HUES64 (cell line): Measurements from ENCODE around the gene PORCN.
"Not testable (repeated sequence)": the region's sequence is repeated elsewhere in the genome, so short reads cannot be mapped to it uniquely, and the experiment has no call there.

Source experiments
- H3K27ac ChIP-seq: 2 replicates; pipeline ENCODE4 v1.7.0; 2013; ENCODE audit warnings: low read depth, low read length, inconsistent platforms
- H3K27me3 ChIP-seq: 2 replicates; pipeline ENCODE4 v1.6.1; 2013; ENCODE audit warnings: mild to moderate bottlenecking, low read length; ENCODE audit not compliant: insufficient read depth
- H3K36me3 ChIP-seq: 2 replicates; pipeline ENCODE4 v1.6.1; 2013; ENCODE audit warnings: mild to moderate bottlenecking, low read length; ENCODE audit not compliant: insufficient read depth
- H3K4me1 ChIP-seq: 2 replicates; pipeline ENCODE4 v1.6.1; 2013; ENCODE audit warnings: mild to moderate bottlenecking, low read length, moderate library complexity; ENCODE audit not compliant: insufficient read depth
- H3K4me3 ChIP-seq: 2 replicates; pipeline ENCODE4 v1.5.1; 2013; ENCODE audit warnings: mild to moderate bottlenecking, low read length, moderate library complexity
- H3K9ac ChIP-seq: 2 replicates; pipeline ENCODE4 v1.6.1; 2013; ENCODE audit warnings: mild to moderate bottlenecking, low read depth, low read length
- H3K9me3 ChIP-seq: 2 replicates; pipeline ENCODE4 v1.6.1; 2013; ENCODE audit warnings: low read depth, low read length; ENCODE audit not compliant: insufficient read depth
- WGBS: fragments of 150-250, 120-280 bp; methylation state at CpG from one replicate; pipeline ENCODE4 v1.1.7; 2013; ENCODE audit warnings: missing lambda C conversion rate; 5-methylcytosine and 5-hydroxymethylcytosine counted together

Gene PORCN

GRCh38 chrX:48521353-48522243, 12.8 kb downstream of the PORCN start, which contains the start of gene EBP:
Gene EBP, plus strand, starts transcription at chrX:48521808. Its CDS starts 1,964 bp downstream, at chrX:48523772.
- under 1% methylated on average over 54 of the region's 66 CpGs for WGBS
- Histone ChIP-seq H3K4me1 (no peaks in the 10 kb centered on the region), H3K9ac (peak within 1 kb of the TSS; percentile 89), H3K27me3 (no peaks in the 10 kb centered on the region), H3K4me3 (peak within 1 kb of the TSS; percentile 87), H3K9me3 (no peaks in the 10 kb centered on the region), H3K27ac (peak within 1 kb of the TSS; percentile 86; the same call in 1 of the 2 replicates), H3K36me3 (peaks cover 19% of the 10 kb centered on the region)

GRCh38 chrX:48522291-48522690, 13.5 kb downstream of the PORCN start:
- Histone ChIP-seq H3K4me3 (peak overlapping the region; percentile 87), H3K36me3 (peaks cover 26% of the 10 kb centered on the region), H3K9ac (peak overlapping the region; percentile 89), H3K9me3 (no peaks in the 10 kb centered on the region), H3K27me3 (no peaks in the 10 kb centered on the region), H3K4me1 (no peaks in the 10 kb centered on the region), H3K27ac (peak overlapping the region; percentile 63; the same call in 1 of the 2 replicates)
- WGBS = 7% methylated on average over 10 of the region's 10 CpGs

- H3K27me3 ChIP-seq = no peaks in the 10 kb centered on the region
- no peak overlapping the region for H3K9ac ChIP-seq
- H3K27ac ChIP-seq = no peak overlapping the region
- no peaks in the 10 kb centered on the region for H3K9me3 ChIP-seq
- 92% methylated on average over 9 of the region's 12 CpGs for WGBS
- no peaks in the 10 kb centered on the region for H3K4me1 ChIP-seq
- peaks cover 39% of the 10 kb centered on the region for H3K36me3 ChIP-seq
- H3K4me3 ChIP-seq = no peak overlapping the region
These were observed 14.9 kb downstream of the PORCN start for GRCh38 chrX:48523682-48524081.

GRCh38 chrX:48525853-48526252, 17.1 kb downstream of the PORCN start:
- peaks cover 42% of the 10 kb centered on the region for H3K36me3 ChIP-seq
- H3K9me3 ChIP-seq, H3K27me3 ChIP-seq, H3K4me1 ChIP-seq, H3K9ac ChIP-seq, H3K4me3 ChIP-seq, H3K27ac ChIP-seq: not testable (repeated sequence)
- 93% methylated on average over 5 of the region's 8 CpGs for WGBS

GRCh38 chrX:48530736-48531135, 21.9 kb downstream of the PORCN start:
- no peak overlapping the region for H3K27ac ChIP-seq
- no peaks in the 10 kb centered on the region for H3K9me3 ChIP-seq
- peaks cover 30% of the 10 kb centered on the region for H3K36me3 ChIP-seq
- H3K4me1 ChIP-seq = no peaks in the 10 kb centered on the region
- H3K4me3 ChIP-seq = no peak overlapping the region
- 100% methylated on average over 2 of the region's 3 CpGs for WGBS
- no peak overlapping the region for H3K9ac ChIP-seq
- no peaks in the 10 kb centered on the region for H3K27me3 ChIP-seq

- Histone ChIP-seq H3K4me3 (no peak overlapping the region), H3K9me3 (no peaks in the 10 kb centered on the region), H3K27ac (no peak overlapping the region), H3K36me3 (peaks cover 24% of the 10 kb centered on the region), H3K9ac (no peak overlapping the region), H3K4me1 (no peaks in the 10 kb centered on the region), H3K27me3 (no peaks in the 10 kb centered on the region)
- WGBS = 91% methylated on average over 5 of the region's 5 CpGs
These were observed 22.7 kb downstream of the PORCN start for GRCh38 chrX:48531358-48531959.

GRCh38 chrX:48532161-48532560, 23.4 kb downstream of the PORCN start:
- no peak overlapping the region for H3K27ac ChIP-seq

GRCh38 chrX:48533165-48533564, 24.4 kb downstream of the PORCN start:
- Histone ChIP-seq H3K4me3 (no peak overlapping the region), H3K9ac (no peak overlapping the region)

More at GRCh38 chrX:48532161-48532560, 23.4 kb downstream of the PORCN start:
- Histone ChIP-seq H3K9me3 (no peaks in the 10 kb centered on the region), H3K4me1 (no peaks in the 10 kb centered on the region), H3K36me3 (peaks cover 17% of the 10 kb centered on the region), H3K9ac (no peak overlapping the region), H3K4me3 (no peak overlapping the region), H3K27me3 (no peaks in the 10 kb centered on the region)
- no CpG with 5 or more reads among the region's 1 CpG for WGBS

GRCh38 chrX:48538641-48539344, 30.0 kb downstream of the PORCN start:
- Histone ChIP-seq H3K4me3 (peak overlapping the region; percentile 84), H3K27me3 (no peaks in the 10 kb centered on the region), H3K4me1 (no peaks in the 10 kb centered on the region), H3K36me3 (no peaks in the 10 kb centered on the region), H3K9ac (no peak overlapping the region), H3K9me3 (no peaks in the 10 kb centered on the region), H3K27ac (peak overlapping the region; percentile 58; the same call in 1 of the 2 replicates)
- 84% methylated on average over 23 of the region's 23 CpGs for WGBS

More at GRCh38 chrX:48533165-48533564, 24.4 kb downstream of the PORCN start:
- Histone ChIP-seq H3K4me1 (no peaks in the 10 kb centered on the region), H3K36me3 (peaks cover 8% of the 10 kb centered on the region), H3K27ac (no peak overlapping the region), H3K27me3 (no peaks in the 10 kb centered on the region), H3K9me3 (no peaks in the 10 kb centered on the region)
- 89% methylated on average over 3 of the region's 3 CpGs for WGBS

- 1% methylated on average over 58 of the region's 59 CpGs for WGBS
- Histone ChIP-seq H3K27me3 (no peaks in the 10 kb centered on the region), H3K9me3 (no peaks in the 10 kb centered on the region), H3K36me3 (no peaks in the 10 kb centered on the region), H3K9ac (peak within 1 kb of the TSS; percentile 44; the same call in 1 of the 2 replicates), H3K27ac (peak within 1 kb of the TSS; percentile 60; the same call in 1 of the 2 replicates), H3K4me1 (no peaks in the 10 kb centered on the region), H3K4me3 (peak within 1 kb of the TSS; percentile 84)
These were observed 30.7 kb downstream of the PORCN start, which contains the start of gene TBC1D25 for GRCh38 chrX:48539345-48540027. Gene TBC1D25, plus strand, starts transcription at chrX:48539714. Its CDS starts 84 bp downstream, at chrX:48539798.
